HTERT RPE-1 (cell line): Measurements from ENCODE around the gene CSNK2A1.
"Not testable (repeated sequence)": the region's sequence is repeated elsewhere in the genome, so short reads cannot be mapped to it uniquely, and the experiment has no call there.

ENCODE experiments used
- in situ Hi-C: fragments of 300-500 bp; cut with MboI; formaldehyde crosslinking; loops from 4 replicates; pipeline ENCODE4 v1.14.3; 2020; ENCODE audit warnings: low sequenced_read_pairs

CSNK2A1 gene

GRCh38 chr20:543369-544152 lies at the start of gene CSNK2A1:
CSNK2A1 (minus strand) TSS chr20:543790; CDS start chr20:508551, 35,239 bp downstream.
- in situ Hi-C loops = no loop called here

- in situ Hi-C loops = no loop called here
Observed at GRCh38 chr20:592506-592905, 48.9 kb upstream of the CSNK2A1 start.

DNA sequence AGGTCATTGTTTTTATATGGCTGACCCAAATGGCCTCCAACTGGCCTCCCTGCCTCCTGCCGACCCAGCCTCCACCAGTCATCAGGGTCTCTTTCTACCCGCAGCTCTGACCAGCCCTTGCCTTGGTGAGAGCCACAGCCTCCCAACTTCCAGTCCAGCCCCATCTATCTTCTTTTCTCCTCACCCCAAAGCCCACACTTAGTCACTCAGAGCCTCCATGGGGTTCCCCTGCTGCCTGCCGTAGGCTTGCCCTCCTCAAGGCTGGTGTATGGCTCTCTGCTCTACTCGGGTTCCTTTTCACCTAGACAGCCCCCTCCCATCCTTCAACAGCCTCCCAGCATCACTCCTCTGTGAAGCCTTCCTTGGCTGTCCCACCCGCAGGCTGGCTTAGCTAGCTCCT lies 48.4 kb upstream of the CSNK2A1 start:
- in situ Hi-C loops = no loop called here

GRCh38 chr20:588932-589672 lies 45.5 kb upstream of the CSNK2A1 start:
- in situ Hi-C loops = no loop called here

DNA sequence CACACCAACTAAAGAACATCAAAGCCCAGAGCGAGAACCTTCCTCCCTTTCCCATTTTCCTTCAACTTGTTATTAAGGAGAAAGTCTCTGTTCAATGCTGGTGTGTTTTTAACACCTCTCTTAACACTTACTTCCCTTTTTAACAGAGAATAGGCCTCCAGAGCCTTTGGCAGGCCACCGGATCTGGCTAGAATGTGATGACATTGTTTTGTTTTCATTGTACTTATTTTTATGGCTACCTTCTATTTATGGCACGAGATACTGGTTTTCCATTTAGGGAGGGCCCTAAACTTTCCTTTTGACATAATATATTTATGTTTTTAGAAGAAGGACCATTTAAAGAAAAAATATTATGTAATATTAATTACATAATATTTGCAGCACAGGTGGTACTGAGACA lies 44.9 kb upstream of the CSNK2A1 start:
- in situ Hi-C loops = no loop called here

- in situ Hi-C loops = no loop called here
Observed at GRCh38 chr20:584971-585301, 41.3 kb upstream of the CSNK2A1 start.

- in situ Hi-C loops = no loop called here
Observed at GRCh38 chr20:584161-584970, 40.8 kb upstream of the CSNK2A1 start.

DNA sequence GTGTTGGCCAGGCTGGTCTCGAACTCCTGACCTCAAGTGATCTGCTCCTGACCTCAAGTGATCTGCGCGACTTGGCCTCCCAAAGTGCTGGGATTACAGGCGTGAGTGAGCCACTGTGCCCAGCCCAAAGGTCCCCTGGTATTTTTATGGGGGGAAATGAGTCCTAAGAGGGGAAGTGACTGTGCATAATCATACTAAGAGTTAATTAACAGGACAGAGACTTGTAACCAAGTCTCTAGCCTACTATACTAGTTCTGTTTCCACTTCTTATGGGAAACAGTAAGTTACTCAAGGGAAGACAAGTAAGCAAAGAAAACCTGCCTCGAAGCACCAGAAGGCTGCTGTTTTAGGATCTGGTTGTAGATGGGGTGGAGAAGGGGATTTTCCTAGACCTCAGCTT lies 38.6 kb upstream of the CSNK2A1 start:
- in situ Hi-C loops = no loop called here

- in situ Hi-C loops = not testable (repeated sequence)
Observed at GRCh38 chr20:578940-579690, 35.5 kb upstream of the CSNK2A1 start.

DNA sequence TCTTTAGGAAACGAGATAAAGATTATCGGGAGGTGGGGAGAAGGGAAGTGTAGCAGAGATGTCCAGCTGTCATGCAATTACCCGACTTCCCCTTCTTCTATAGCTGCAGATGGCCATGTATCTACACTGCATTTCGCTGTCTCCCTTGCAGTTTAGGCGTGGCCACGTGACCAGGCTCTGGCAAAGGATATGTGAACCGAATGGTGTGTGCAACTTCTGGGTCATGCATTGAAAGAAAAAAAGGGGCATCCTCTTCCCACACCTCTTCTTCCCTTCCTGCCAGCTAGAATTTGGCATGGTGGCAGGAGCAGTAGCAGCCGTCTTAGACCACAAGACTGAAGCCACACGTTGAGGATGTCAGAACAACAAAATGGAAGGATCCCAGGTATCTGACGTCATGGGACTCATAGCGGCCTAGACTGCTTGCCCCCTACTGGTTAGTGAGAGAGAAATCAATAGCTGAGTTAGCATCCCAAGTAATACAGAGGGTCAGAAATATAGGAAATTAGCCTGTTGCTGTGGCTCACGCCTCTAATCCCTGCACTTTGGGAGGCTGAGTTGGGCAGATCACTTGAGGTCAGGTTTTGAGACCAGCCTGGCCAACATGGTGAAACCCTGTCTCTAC lies 33.7 kb upstream of the CSNK2A1 start:
- in situ Hi-C loops = no loop called here

- in situ Hi-C loops = no loop called here
Observed at GRCh38 chr20:576156-576555, 32.6 kb upstream of the CSNK2A1 start.

- in situ Hi-C loops = no loop called here
Observed at GRCh38 chr20:575230-575629, 31.6 kb upstream of the CSNK2A1 start.

DNA sequence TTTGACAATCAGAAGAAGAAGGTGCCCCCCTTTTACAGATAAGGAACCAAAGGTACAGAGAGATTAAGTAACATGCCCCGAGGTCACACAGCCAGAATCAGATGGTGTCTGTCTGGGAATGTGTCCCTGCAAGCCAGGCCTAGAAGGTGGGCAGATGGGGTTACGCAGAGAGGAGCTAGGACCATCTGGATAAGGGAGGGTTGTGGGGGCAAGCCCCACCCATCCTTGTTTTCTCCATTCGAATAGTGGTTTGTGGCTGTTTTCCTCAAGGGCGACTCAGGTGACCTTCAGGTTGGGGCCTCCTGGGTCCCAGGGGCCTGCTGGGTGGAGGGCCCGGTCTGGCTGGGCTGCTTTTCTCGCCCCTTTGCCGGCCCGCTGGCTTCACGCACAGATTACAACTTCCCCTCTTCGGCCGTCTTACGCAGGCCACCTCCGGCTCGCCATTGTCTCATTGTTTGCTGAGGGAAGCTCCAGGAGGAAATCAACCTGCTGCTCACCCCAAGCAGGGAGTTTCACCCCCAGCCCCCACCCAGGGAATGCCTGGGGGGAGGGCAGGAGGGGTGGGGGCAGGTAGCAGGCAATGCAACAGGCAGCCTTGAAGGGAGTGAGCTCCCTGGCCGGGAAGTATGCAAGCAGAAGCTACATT lies 30.8 kb upstream of the CSNK2A1 start:
- in situ Hi-C loops = no loop called here

DNA sequence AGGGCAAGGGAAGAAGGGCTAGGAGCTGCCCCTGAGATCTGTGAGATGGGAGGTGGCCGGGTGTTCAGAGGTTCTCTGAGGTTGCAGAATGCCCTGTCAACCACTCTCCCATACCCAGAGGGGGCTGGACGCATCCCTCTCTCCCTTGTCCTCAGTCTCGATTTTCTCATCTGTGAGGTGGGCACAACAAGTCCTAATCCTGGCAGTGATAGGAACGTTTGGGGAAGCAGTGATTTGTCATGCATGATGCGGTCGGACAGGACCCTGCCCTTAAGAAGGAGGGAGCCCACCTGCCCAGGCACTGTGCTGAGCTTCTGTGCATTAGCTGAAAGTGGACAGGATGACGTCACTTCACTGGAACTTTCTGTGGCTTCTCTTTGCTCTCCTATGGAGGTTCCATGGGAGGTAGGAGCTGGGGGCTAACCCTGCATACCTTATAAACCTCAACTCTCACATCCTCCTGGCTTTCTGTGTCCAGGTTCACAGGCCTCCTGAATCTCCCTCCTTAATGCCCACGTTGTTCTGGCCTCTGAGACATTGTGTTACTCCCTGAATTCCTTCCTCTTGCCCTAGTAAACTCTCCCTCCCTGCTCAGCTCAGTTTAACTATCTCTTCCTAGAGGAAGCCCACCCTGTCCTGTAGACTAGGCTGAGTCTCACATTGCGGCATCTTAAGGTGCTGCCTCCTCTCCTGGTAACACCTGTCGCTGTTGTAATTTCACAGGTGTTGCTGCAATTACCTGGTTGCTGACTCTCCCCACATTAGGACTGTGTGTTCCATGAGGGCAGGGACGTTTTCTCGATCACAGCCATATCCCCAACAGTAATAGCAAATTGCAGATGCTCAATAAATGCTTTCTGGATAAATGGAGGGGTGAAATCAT lies 30.1 kb upstream of the CSNK2A1 start:
- in situ Hi-C loops = no loop called here

DNA sequence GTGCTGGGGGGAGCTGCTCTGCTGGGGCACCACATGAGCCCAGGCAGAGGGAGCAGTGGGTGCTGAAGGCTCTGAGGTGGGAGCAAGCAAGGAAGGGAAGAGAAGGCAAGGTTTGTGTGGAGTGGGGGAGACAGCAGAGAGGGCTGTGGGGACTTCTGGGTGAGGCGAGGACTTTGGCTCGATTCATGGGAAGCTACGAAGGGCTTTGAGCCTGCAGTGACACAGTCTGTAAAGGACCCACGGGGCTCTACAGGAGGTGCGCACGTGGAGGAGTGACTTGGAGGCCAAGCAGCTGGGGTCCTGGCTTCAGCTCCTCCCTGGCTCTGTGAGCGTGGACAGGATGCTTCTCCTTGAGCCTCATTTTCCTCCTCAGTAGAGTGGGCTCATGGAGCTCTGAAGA lies 29.1 kb upstream of the CSNK2A1 start:
- in situ Hi-C loops = no loop called here

- in situ Hi-C loops = no loop called here
Observed at GRCh38 chr20:571754-572441, 28.3 kb upstream of the CSNK2A1 start.

- in situ Hi-C loops = no loop called here
Observed at GRCh38 chr20:568673-569415, 25.3 kb upstream of the CSNK2A1 start.
